ENCODE measurements around the gene CERS1.

DNA sequence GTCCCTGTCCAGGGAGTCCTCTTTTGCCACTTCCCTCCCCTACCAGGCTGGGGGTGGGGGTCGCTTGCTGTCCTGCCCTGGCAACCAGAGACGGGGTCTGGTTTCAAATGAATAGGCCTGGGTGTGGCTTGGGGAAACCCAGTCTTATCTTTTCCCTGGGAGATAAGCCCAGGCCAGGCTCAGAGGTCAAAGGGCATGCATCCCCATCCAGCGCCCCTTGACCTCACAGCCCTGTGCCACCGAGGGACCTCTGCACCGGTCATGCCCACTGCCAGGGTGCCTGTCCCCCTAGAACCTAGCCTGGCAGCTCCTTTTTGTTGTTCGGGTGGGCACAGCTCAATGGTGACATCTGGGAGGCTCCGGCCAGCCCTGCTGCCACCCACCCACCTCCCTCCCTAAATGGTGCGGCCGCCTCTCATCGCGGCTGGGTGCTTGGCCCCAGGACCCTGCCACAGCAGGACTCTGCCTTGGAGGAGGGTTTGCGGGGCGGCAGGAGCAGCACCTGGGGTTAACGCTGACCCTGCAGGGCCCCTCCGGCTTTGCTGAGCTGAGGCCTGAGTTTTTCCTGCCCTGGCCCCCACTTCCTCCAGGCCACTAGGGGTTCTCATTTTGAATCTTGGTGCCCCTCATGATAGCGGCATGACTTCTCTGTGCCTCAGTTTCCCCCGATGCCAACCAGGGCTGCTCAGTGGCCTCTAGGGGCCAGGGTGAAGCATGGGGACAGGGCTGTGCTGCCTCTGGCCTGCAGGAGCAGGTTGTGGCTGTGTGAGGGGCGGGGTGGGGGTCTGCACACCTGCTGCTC is 2.9 kb upstream of the CERS1 start:
- TF ChIP-seq CTCF (IDR thresholded peaks at IDR 0.05) (no peak), POLR2A (IDR thresholded peaks at IDR 0.05) (no peak)
